ENCODE measurements around the gene COL16A1.

Gene COL16A1

GRCh38 chr1:31615939-31616338 lies 87.9 kb downstream of the COL16A1 start:
- DNase-seq (ENCODE audit: extremely low read depth, low read depth): no peak
- no peak for TF ChIP-seq CTCF (IDR thresholded peaks at IDR 0.05; ENCODE audit: low read depth, low read length)

GRCh38 chr1:31615414-31615813 lies 88.4 kb downstream of the COL16A1 start:
- no peak for TF ChIP-seq CTCF (IDR thresholded peaks at IDR 0.05; ENCODE audit: low read depth, low read length)
- no peak for DNase-seq (ENCODE audit: extremely low read depth, low read depth)

GRCh38 chr1:31614414-31615005 lies 89.3 kb downstream of the COL16A1 start:
- DNase-seq (ENCODE audit: extremely low read depth, low read depth): no peak
- no peak for TF ChIP-seq CTCF (IDR thresholded peaks at IDR 0.05; ENCODE audit: low read depth, low read length)

GRCh38 chr1:31609514-31610118 lies 94.2 kb downstream of the COL16A1 start:
- TF ChIP-seq CTCF (IDR thresholded peaks at IDR 0.05; ENCODE audit: low read depth, low read length): no peak

GRCh38 chr1:31607360-31607759 lies 96.5 kb downstream of the COL16A1 start:
- no peak for DNase-seq (ENCODE audit: extremely low read depth, low read depth)
- TF ChIP-seq CTCF (IDR thresholded peaks at IDR 0.05; ENCODE audit: low read depth, low read length): no peak

More at GRCh38 chr1:31609514-31610118, 94.2 kb downstream of the COL16A1 start:
- DNase-seq (ENCODE audit: extremely low read depth, low read depth): no peak

- TF ChIP-seq CTCF (IDR thresholded peaks at IDR 0.05; ENCODE audit: low read depth, low read length): no peak
- no peak for DNase-seq (ENCODE audit: extremely low read depth, low read depth)
These were observed 97.8 kb downstream of the COL16A1 start for GRCh38 chr1:31605908-31606427.
